SU-DHL-6 (cell line): ENCODE results near the gene CDY2B.
"Not testable (repeated sequence)": the region's sequence is repeated elsewhere in the genome, so short reads cannot be mapped to it uniquely, and the experiment has no call there.

ENCODE experiments used
- H2AFZ ChIP-seq: fragments of 200-600 bp; sonication (generic); 2 replicates; pipeline ENCODE4 v1.6.1; 2014; ENCODE audit warnings: low read depth, mild to moderate bottlenecking, moderate library complexity, mixed read lengths, antibody characterized with exemption, low read length; ENCODE audit not compliant: severe bottlenecking
- H3F3A ChIP-seq: fragments of 200-600 bp; shearing (Covaris generic); 2 replicates; pipeline ENCODE4 v1.6.0; 2016; ENCODE audit warnings: antibody characterized with exemption, mild to moderate bottlenecking; ENCODE audit not compliant: insufficient read depth
- H3K27ac ChIP-seq: fragments of 200-600 bp; sonication (generic); 2 replicates; pipeline ENCODE4 v1.5.1; 2016; ENCODE audit warnings: low read depth, mild to moderate bottlenecking, low read length, moderate library complexity, mixed read lengths
- H3K27me3 ChIP-seq: fragments of 200-600 bp; sonication (generic), shearing (Covaris generic); 2 replicates; pipeline ENCODE4 v1.6.0; 2014; ENCODE audit warnings: mild to moderate bottlenecking, low read length
- H3K36me3 ChIP-seq: fragments of 200-600 bp; sonication (generic); 2 replicates; pipeline ENCODE4 v1.6.1; 2014; ENCODE audit warnings: mild to moderate bottlenecking, low read length, mixed read lengths
- H3K4me2 ChIP-seq: fragments of 300-600, 200-600 bp; shearing (Covaris generic), sonication (generic); 2 replicates; pipeline ENCODE4 v1.6.0; 2014; ENCODE audit warnings: low read length, low read depth, mild to moderate bottlenecking; ENCODE audit not compliant: poor library complexity, severe bottlenecking
- H3K4me3 ChIP-seq: fragments of 200-600 bp; sonication (generic); 2 replicates; pipeline ENCODE4 v1.5.1; 2014; ENCODE audit warnings: antibody characterized with exemption, low read length, mild to moderate bottlenecking, mixed read lengths; ENCODE audit not compliant: insufficient read depth, poor library complexity, severe bottlenecking
- H3K79me2 ChIP-seq: fragments of 200-600 bp; sonication (generic); 2 replicates; pipeline ENCODE4 v1.6.1; 2014; ENCODE audit warnings: mild to moderate bottlenecking, low read length, moderate library complexity; ENCODE audit not compliant: insufficient read depth
- H3K9ac ChIP-seq: fragments of 200-600 bp; sonication (generic); 2 replicates; pipeline ENCODE4 v1.7.0; 2014; ENCODE audit warnings: mild to moderate bottlenecking, low read length
- H3K9me2 ChIP-seq: fragments of 200-600 bp; sonication (generic); replicated peaks from 2 replicates; pipeline ENCODE4 v1.6.1; 2014; ENCODE audit warnings: low read length; ENCODE audit not compliant: insufficient read depth
- H3K9me3 ChIP-seq: fragments of 200-600 bp; sonication (generic); 2 replicates; pipeline ENCODE4 v1.6.1; 2014; ENCODE audit warnings: low read length, mixed read lengths; ENCODE audit not compliant: insufficient read depth
- H4K20me1 ChIP-seq: fragments of 200-600 bp; sonication (generic); 2 replicates; pipeline ENCODE4 v1.6.1; 2014; ENCODE audit warnings: low read depth, mild to moderate bottlenecking, antibody characterized with exemption, low read length, moderate library complexity, mixed read lengths

The CDY2B gene

DNA sequence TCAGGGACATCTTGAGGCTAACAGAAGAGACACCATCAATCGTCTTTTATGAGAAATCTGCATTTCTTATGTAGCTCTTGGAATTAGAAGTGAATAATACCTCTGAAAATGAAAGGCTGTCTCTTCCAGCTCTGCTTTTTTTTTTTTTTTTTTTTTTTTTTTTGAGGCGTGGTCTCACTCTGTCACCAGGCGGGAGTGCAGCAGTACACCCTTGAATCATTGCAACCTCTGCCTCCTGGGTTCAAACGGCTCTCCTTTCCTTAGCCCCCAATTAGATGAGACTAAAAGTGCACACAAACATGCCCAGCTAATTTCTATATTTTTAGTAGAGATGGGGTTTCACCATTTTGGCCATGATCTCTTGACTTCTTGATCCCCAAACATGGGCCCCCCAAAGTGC is 12.2 kb downstream of the CDY2B start:
- H3F3A ChIP-seq, H2AFZ ChIP-seq, H3K36me3 ChIP-seq, H3K4me2 ChIP-seq, H3K4me3 ChIP-seq, H3K9me2 ChIP-seq, H3K27me3 ChIP-seq, H3K9ac ChIP-seq, H3K9me3 ChIP-seq, H3K79me2 ChIP-seq, H4K20me1 ChIP-seq, H3K27ac ChIP-seq: not testable (repeated sequence)

DNA sequence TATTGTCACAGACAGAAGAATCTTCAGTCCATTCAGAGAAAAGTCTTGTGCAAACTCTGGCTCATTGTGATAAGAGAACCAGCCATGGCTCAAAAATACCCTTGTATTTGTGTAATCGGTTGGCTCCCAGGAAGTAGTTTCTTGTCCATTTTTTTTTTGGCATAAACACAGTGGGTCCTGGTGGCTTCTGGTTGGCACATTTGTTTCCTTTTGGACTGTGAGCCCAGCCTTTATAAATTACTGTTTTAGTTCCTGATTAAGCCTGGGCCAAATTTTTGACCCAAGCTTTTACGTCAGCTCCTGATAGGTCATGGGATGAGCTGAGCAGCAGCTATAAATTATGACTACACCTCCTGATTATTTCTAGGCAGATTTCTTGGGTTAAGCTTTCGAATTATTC is 19.4 kb downstream of the CDY2B start:
- H3K9me3 ChIP-seq, H3K36me3 ChIP-seq, H3K9ac ChIP-seq, H3K79me2 ChIP-seq, H4K20me1 ChIP-seq, H3K27me3 ChIP-seq, H3K4me3 ChIP-seq, H3K27ac ChIP-seq, H3K4me2 ChIP-seq, H3F3A ChIP-seq, H2AFZ ChIP-seq, H3K9me2 ChIP-seq: not testable (repeated sequence)

DNA sequence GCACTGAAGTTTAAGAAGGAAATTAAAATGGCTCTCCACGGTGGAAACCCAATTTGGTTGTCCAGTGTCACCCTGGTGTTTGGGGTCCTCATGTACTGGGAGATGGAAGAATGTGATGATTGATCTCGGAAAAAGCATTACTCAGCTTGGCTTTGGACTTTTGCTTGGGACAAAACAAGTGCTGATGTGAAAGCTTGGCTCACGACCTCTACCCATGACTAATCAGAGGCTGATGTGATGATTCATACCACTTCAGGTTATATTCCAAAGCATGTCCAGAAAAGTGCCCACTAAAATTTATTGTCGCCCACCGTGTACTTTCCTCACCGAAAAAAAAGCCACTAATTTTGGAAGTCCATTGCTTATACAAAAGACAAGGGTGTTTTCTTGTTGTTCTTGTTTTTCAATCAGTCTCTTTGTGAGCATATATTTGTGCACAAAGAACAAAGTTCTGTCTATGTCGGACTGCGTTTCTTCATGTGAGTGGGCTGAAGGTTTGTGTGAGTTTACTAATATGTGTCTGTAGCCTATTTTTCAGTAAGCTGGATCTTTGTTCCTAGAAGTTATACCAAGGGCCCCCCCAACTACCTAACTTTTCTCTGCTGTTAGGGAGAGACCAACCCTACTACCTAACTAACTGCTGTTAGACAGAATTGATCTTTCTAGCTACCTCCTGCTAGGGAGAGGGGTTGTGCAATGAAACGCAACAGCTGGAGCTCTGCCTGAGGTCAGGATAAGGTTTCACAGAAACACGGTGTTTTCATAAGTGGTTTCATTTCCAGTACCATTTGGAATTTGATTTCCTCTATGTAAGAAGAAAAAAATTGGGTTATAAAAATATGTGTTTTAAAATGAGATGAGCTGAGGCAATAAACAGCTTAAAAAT is 22.8 kb downstream of the CDY2B start:
- not testable (repeated sequence) for H3K4me2 ChIP-seq, H3K9me2 ChIP-seq, H3K4me3 ChIP-seq, H2AFZ ChIP-seq, H3F3A ChIP-seq, H3K79me2 ChIP-seq, H3K27ac ChIP-seq, H3K27me3 ChIP-seq, H3K9me3 ChIP-seq, H3K9ac ChIP-seq, H4K20me1 ChIP-seq, H3K36me3 ChIP-seq

DNA sequence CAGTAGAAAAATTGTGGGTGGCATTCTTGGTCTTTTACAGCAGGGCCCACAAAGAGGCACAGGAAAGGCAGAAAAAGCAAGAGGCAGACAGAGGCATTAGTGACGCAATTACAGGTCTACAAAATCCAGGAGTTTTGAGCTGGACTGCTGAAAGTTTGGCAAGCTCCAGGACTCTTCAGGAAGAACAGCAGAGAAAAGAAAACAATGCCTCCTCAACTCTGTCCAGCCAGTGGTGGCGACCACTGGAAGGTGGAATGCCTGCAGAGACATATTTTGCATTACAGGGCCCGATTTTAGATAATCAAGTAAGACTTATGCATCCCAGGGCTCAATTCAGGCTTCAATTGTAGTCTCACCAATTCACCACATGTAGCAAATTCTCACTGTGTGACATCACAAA is 23.5 kb downstream of the CDY2B start:
- H3K27ac ChIP-seq, H3K27me3 ChIP-seq, H3K9me3 ChIP-seq, H3K4me2 ChIP-seq, H3K36me3 ChIP-seq, H3K4me3 ChIP-seq, H4K20me1 ChIP-seq, H2AFZ ChIP-seq, H3F3A ChIP-seq, H3K79me2 ChIP-seq, H3K9ac ChIP-seq, H3K9me2 ChIP-seq: not testable (repeated sequence)

DNA sequence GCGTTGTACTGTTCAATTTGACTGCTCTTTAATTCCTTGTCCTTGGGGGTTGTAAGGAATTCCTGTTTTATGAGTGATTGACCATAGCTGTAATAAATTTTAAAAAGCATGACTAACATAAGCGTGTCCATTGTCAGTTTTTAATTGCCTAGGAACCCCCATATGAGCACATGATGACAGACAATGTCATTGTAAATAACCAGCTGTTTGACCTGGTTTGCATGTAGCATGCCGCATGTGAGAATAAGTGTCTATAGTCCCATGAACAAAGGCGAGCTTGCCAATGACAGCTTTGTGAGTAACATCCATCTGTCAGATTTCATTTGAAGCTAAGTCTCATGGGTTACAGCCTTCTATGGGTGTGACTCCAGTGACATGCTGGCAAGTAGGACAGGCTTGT is 30.9 kb downstream of the CDY2B start:
- not testable (repeated sequence) for H3K27me3 ChIP-seq, H3K9me3 ChIP-seq, H2AFZ ChIP-seq, H3K79me2 ChIP-seq, H3F3A ChIP-seq, H3K4me2 ChIP-seq, H4K20me1 ChIP-seq, H3K9me2 ChIP-seq, H3K4me3 ChIP-seq, H3K36me3 ChIP-seq, H3K27ac ChIP-seq, H3K9ac ChIP-seq

DNA sequence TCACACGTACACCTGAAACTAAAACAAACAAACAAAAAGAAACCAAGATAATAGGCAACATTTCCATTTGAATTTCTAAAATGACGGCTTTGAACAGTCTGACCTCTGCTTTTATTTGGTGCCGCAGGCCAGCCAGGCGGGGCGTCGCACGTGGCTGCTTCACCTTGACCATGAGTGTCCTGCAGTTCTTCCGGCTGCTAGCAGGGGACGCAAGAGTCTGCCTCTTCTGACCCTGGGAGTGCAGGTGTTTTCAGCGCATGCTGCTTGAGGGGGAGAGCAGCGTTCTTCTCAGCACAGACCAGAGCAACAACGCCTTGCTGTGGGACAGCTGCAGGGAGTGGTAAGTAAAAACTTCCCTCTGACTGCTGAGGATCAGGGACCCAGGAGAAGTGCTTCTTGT is 47.9 kb downstream of the CDY2B start:
- H3K9me2 ChIP-seq, H3K36me3 ChIP-seq, H3K4me2 ChIP-seq, H3F3A ChIP-seq, H2AFZ ChIP-seq, H3K79me2 ChIP-seq, H3K9ac ChIP-seq, H3K4me3 ChIP-seq, H3K27me3 ChIP-seq, H3K9me3 ChIP-seq, H3K27ac ChIP-seq, H4K20me1 ChIP-seq: not testable (repeated sequence)
